BJ (cell line): ENCODE measurements around the gene IFNGR2. TPM values are rescaled to one million over a fixed set of nuclear protein-coding genes. Genes with fewer than 3 reads are reported as not detected.
"Not testable (repeated sequence)": the region's sequence is repeated elsewhere in the genome, so short reads cannot be mapped to it uniquely, and the experiment has no call there.

Experiments
- CTCF ChIA-PET: fragments of 350-600 bp; formaldehyde crosslinking; extraction: SDS; loops from one replicate; lab custom pipeline; 2021; ENCODE audit warnings: antibody characterized with exemption, inconsistent platforms; lab: Yijun Ruan, JAX
- POLR2A ChIA-PET: fragments of 300-600 bp; sonication (Branson Sonifier 250); formaldehyde crosslinking; extraction: SDS; loops from one replicate; lab custom pipeline; 2021; ENCODE audit warnings: antibody characterized with exemption; lab: Charles Lee
- DNase-seq: peaks from one replicate; pipeline ENCODE4 v3.0.0-alpha.2; 2011; ENCODE audit warnings: low read depth
- H3K27me3 ChIP-seq: 2 replicates; pipeline ENCODE4 v1.6.0; 2011; ENCODE audit warnings: low read length; ENCODE audit not compliant: control insufficient read depth, insufficient read depth
- H3K36me3 ChIP-seq: 2 replicates; pipeline ENCODE4 v1.5.1; 2011; ENCODE audit warnings: low read length; ENCODE audit not compliant: control insufficient read depth, insufficient read depth
- H3K4me3 ChIP-seq: 2 replicates; pipeline ENCODE4 v1.5.1; 2011; ENCODE audit warnings: low read depth, mild to moderate bottlenecking, control low read depth, low read length
- polyA plus RNA-seq: library from polyadenylated mRNA; depleted of rRNA; stranded (reverse); fragments of >200 nt; gene quantifications from 2 replicates; pipeline ENCODE4 v1.2.3, GENCODE V29; 2011
- TF ChIP-seq, protein P1 (sequence below): IDR thresholded peaks from 2 replicates; pipeline ENCODE4 v1.5.1; 2011; ENCODE audit warnings: low read depth, mild to moderate bottlenecking, control low read depth, inconsistent platforms, low read length, moderate library complexity; ENCODE audit not compliant: insufficient read depth

IFNGR2 gene
- polyA plus RNA-seq, 1 experiment, result 114 TPM

DNA sequence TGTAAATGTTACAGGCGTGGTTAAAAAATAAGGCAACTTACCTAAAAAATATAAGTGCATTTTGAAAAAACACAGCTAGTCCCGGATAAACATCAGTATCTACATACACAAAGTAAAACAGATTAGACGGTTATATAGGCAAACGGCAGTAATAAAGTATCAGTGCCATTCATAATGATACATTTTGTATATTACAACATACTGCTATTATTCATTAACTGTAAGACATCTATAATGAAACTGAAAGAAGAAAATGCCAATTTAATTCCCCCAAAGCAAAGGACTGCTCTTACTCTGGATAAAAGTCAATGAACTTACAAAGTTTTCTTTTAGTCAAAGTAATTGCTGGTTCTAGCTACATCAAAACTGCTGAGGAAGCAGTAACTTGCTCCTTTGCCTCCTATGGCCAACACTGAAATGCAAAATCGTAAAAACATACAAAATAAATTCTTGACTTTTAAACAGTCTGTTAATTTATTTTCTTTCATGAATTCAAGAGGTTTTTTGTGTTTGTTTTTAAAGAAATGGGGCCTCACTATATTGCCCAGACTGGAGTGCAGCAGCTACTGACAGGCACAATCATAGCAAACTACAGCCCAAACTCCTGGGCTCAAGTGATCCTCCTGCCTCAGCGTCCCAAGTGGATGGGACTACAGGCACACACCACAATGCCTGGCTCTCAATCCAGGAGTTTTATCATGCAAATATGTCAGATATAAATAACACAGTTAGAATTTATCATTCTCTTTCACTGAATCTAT lies 52.7 kb downstream of the IFNGR2 start:
- Histone ChIP-seq H3K4me3 (no peak overlapping the region), H3K36me3 (peaks cover 1% of the 10 kb centered on the region; the same call in 1 of the 2 replicates), H3K27me3 (no peaks in the 10 kb centered on the region)
- POLR2A ChIA-PET, result no interaction called here
- TF ChIP-seq, protein P1, sequence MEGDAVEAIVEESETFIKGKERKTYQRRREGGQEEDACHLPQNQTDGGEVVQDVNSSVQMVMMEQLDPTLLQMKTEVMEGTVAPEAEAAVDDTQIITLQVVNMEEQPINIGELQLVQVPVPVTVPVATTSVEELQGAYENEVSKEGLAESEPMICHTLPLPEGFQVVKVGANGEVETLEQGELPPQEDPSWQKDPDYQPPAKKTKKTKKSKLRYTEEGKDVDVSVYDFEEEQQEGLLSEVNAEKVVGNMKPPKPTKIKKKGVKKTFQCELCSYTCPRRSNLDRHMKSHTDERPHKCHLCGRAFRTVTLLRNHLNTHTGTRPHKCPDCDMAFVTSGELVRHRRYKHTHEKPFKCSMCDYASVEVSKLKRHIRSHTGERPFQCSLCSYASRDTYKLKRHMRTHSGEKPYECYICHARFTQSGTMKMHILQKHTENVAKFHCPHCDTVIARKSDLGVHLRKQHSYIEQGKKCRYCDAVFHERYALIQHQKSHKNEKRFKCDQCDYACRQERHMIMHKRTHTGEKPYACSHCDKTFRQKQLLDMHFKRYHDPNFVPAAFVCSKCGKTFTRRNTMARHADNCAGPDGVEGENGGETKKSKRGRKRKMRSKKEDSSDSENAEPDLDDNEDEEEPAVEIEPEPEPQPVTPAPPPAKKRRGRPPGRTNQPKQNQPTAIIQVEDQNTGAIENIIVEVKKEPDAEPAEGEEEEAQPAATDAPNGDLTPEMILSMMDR, result no peak
- DNase-seq, result no peak
- CTCF ChIA-PET, result interaction anchor here (0.7 to 4.6 kb wide), 6 partner anchors 10 to 260 kb away, joined by 3 to 21 read pairs (median 3); no protein-coding TSS in a partner anchor

DNA sequence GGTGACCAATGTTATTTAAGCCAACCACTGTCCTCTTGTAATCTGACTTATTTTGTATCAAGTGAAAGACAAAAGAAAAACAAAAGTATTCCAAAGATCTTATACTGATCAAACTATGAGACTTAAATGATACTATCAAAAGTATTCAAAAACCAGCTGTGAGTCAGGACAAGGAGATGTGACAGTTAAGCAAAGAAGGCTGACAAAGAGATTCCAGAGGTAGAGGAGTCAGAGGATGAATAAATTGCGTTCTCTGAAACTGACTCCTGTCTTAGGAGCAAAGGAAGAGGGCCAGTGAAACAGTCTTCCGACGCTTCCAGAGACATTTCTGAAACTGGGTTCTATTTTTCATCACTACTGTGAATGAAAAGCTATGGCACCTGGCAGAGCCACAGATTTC lies 55.6 kb downstream of the IFNGR2 start:
- Histone ChIP-seq H3K36me3 (peaks cover 1% of the 10 kb centered on the region; the same call in 1 of the 2 replicates), H3K4me3 (no peak overlapping the region), H3K27me3 (no peaks in the 10 kb centered on the region)
- DNase-seq, result no peak
- POLR2A ChIA-PET, result no interaction called here
- TF ChIP-seq, protein P1, result no peak
- CTCF ChIA-PET, result interaction anchor here (1.0 to 2.3 kb wide), 4 partner anchors 10 to 98 kb away, joined by 3 to 8 read pairs (median 5); partner anchors contain the start of gene DNAJC28

DNA sequence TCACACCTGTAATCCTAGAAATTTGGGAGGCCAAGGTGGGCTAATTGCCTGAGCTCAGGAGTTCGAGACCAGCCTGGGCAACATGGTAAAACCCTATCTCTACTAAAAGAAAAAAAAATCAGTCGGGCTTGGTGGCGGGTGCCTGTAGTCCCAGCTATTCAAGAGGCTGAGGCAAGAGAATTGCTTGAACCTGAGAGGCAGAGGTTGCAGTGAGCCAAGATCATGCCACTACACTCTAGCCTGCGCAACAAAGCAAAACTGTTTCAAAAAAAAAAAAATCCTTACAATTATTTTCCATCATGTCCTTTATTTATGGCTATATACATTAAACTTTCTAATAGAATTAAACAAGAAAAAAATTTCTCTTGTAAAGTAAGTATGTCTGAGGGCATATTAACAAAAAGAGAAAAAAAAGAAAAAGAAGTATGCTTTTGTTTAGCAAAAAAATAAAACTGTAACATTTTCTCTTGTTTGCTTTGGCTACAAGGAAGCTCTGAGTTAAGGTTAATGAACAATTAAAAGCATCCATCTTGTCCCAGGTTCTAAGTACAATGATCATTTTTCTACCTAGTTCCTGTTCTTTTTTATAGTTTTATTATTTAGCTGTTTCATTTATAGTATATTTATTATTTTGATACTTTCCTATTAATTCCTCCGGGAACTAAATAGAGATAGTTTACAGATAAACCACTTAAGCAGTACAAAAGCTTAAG lies 58.5 kb downstream of the IFNGR2 start:
- ChIA-PET CTCF (interaction anchor here (0.6 to 2.4 kb wide), 3 partner anchors 16 to 690 kb away, joined by 3 to 6 read pairs (median 4); partner anchors contain the start of gene PAXBP1), POLR2A (no interaction called here)
- no peak overlapping the region for H3K4me3 ChIP-seq
- TF ChIP-seq, protein P1, result no peak
- peaks cover 1% of the 10 kb centered on the region; the same call in 1 of the 2 replicates for H3K36me3 ChIP-seq
- no peaks in the 10 kb centered on the region for H3K27me3 ChIP-seq
- no peak for DNase-seq

DNA sequence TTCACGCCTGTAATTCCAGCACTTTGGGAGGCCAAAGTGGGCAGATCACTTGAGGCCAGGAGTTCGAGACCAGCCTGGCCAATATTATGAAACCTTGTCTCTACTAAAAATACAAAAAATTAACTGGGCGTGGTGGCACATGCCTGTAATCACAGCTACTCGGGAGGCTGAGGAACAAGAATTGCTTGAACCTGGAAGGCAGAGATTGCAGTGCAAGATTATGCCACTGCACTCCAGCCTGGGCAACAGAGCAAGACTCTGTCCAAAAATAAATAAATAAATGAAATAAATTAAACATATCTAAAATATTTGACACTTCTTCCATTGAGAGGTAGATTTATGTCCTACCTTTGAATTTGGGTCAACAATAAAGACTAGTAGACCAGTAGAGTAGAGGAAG lies 66.0 kb downstream of the IFNGR2 start:
- POLR2A ChIA-PET, DNase-seq, H3K36me3 ChIP-seq, H3K27me3 ChIP-seq, H3K4me3 ChIP-seq: not testable (repeated sequence)
- CTCF ChIA-PET, result interaction anchor here (1.0 kb wide), 1 partner anchor 272 kb away, joined by 3 read pairs; no protein-coding TSS in a partner anchor

DNA sequence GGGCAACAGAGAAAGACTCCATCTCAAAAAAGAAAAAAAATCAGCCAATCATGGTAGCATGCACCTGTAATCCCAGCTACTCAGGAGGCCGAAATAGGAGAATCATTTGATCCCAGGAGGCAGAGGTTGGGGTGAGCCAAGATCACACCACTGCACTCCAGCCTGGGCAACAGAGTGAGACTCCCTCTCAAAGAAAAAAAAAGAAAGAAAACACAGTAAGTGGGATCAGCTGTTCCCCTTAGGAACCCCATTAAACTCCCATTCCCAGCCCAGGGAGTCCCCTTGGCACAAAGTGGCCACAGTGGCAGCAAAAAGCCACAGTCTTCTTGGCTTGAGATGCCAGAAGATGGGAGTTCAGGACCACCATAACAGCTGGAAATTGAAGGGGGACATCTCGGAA lies 67.5 kb downstream of the IFNGR2 start:
- no peak for DNase-seq
- no peaks in the 10 kb centered on the region for H3K36me3 ChIP-seq
- H3K27me3 ChIP-seq, result no peaks in the 10 kb centered on the region
- ChIA-PET CTCF (interaction anchor here (0.7 kb wide), 1 partner anchor 9 kb away, joined by 5 read pairs; the partner anchor contains the start of gene TMEM50B), POLR2A (interaction anchor here (0.6 kb wide), 1 partner anchor 1417 kb away, joined by 3 read pairs; no protein-coding TSS in a partner anchor)
- TF ChIP-seq, protein P1, result no peak
- no peak overlapping the region for H3K4me3 ChIP-seq
